Measurements from ENCODE around the gene ATG9A. TPM values are rescaled to one million over a fixed set of nuclear protein-coding genes. Genes with fewer than 3 reads are reported as not detected.

ATG9A gene
- total and polyA plus RNA-seq, 9 of the 15 experiments (the other 6 are each of a cell fraction or from before 2014, with no cell fraction given): 0.25 to 65.6 (median 23.4) TPM

- TF ChIP-seq MYC (IDR thresholded peaks at IDR 0.05; ENCODE audit: low read depth, low read length) (peak; percentile 71; the same call in 1 of the 2 replicates), MYC (CRISPR knock-in tag; IDR thresholded peaks at IDR 0.05; ENCODE audit: borderline replicate concordance, low read depth) (no peak), L3MBTL2 (IDR thresholded peaks at IDR 0.05) (peak; percentile 56), NKRF (IDR thresholded peaks at IDR 0.05; ENCODE audit: borderline replicate concordance) (no peak; the same call in 1 of the 2 replicates), E2F5 (CRISPR knock-in tag; IDR thresholded peaks at IDR 0.05) (no peak), FOXK2 (conservative IDR thresholded peaks at IDR 0.05 in 1 of 2, IDR thresholded peaks at IDR 0.05 in 1 of 2; ENCODE audit: low read depth in 2 of 2) (peak; percentile 14 to 25; a peak in 1 of 4 replicates), SMC3 (conservative IDR thresholded peaks at IDR 0.05; ENCODE audit: insufficient read depth, low read depth, low read length) (0 out of 2 replicates have a peak, but pooled peaks have one; percentile 3), RBM15 (IDR thresholded peaks at IDR 0.05; ENCODE audit: insufficient read depth, low read length) (no peak), NFRKB (IDR thresholded peaks at IDR 0.05; ENCODE audit: low read depth) (0 out of 2 replicates have a peak, but pooled peaks have one; percentile 27), CHD7 (IDR thresholded peaks at IDR 0.05; ENCODE audit: low read depth, low read length) (no peak), KAT7 (CRISPR knock-in tag; IDR thresholded peaks at IDR 0.05; ENCODE audit: borderline replicate concordance) (peak; percentile 73; the same call in 1 of the 2 replicates), CCAR2 (IDR thresholded peaks at IDR 0.05; ENCODE audit: low read depth, low read length) (no peak)
Observed at GRCh38 chr2:219245148-219245898, 15.9 kb upstream of the ATG9A start, which contains the start of the genes GLB1L and STK16 (continued).
